Osteocyte (in vitro differentiated cells): ENCODE data around the gene SOX18. TPM values are rescaled to one million over a fixed set of nuclear protein-coding genes. Genes with fewer than 3 reads are reported as not detected.

ENCODE experiments used
- DNase-seq: peaks from one replicate; pipeline ENCODE4 v3.0.0; 2021; ENCODE audit warnings: mixed read lengths; ENCODE audit not compliant: unreplicated experiment; ENCODE audit errors: extremely low spot score
- H3K27ac Mint-ChIP-seq: one replicate; pipeline ENCODE4 v1.8.0; 2021; ENCODE audit warnings: mild to moderate bottlenecking, mixed read lengths; ENCODE audit not compliant: unreplicated experiment
- H3K27me3 Mint-ChIP-seq: one replicate; pipeline ENCODE4 v1.8.0; 2021; ENCODE audit warnings: mixed read lengths; ENCODE audit not compliant: unreplicated experiment
- H3K36me3 Mint-ChIP-seq: one replicate; pipeline ENCODE4 v1.8.0; 2021; ENCODE audit warnings: mixed read lengths; ENCODE audit not compliant: unreplicated experiment
- H3K4me1 Mint-ChIP-seq: one replicate; pipeline ENCODE4 v1.8.0; 2021; ENCODE audit warnings: mixed read lengths; ENCODE audit not compliant: unreplicated experiment
- H3K4me3 Mint-ChIP-seq: one replicate; pipeline ENCODE4 v1.8.0; 2021; ENCODE audit warnings: mild to moderate bottlenecking, moderate library complexity, mixed read lengths; ENCODE audit not compliant: unreplicated experiment
- H3K9me3 Mint-ChIP-seq: one replicate; pipeline ENCODE4 v1.8.0; 2021; ENCODE audit warnings: mixed read lengths; ENCODE audit not compliant: unreplicated experiment
- CTCF ChIP-seq: fragments of 200-600 bp; sonication (generic); IDR thresholded peaks from 2 replicates; pipeline ENCODE4 v1.5.0; 2021; ENCODE audit warnings: antibody characterized with exemption, mild to moderate bottlenecking, moderate library complexity
- total RNA-seq: library from RNA; stranded (reverse); gene quantifications from 2 replicates; pipeline ENCODE4 v1.2.1, GENCODE V29; 2021

The SOX18 gene
- total RNA-seq, 1 donor from 2014 or later: 1.2 TPM

- Mint-ChIP-seq H3K36me3 (no peaks in the 10 kb centered on the region), H3K4me3 (no peak overlapping the region), H3K9me3 (no peaks in the 10 kb centered on the region), H3K27me3 (no peaks in the 10 kb centered on the region), H3K27ac (no peak overlapping the region), H3K4me1 (peaks cover 44% of the 10 kb centered on the region)
- no peak for DNase-seq
- TF ChIP-seq CTCF: no peak
Observed at GRCh38 chr20:64052987-64053840, 3.8 kb upstream of the SOX18 start.

GRCh38 chr20:64052326-64052722 lies 2.9 kb upstream of the SOX18 start:
- TF ChIP-seq CTCF: no peak

GRCh38 chr20:64051561-64052325 lies 2.3 kb upstream of the SOX18 start:
- H3K4me3 Mint-ChIP-seq: no peak overlapping the region
- DNase-seq: no peak
- H3K27ac Mint-ChIP-seq: peak overlapping the region; percentile 45
- H3K27me3 Mint-ChIP-seq: no peaks in the 10 kb centered on the region
- TF ChIP-seq CTCF: no peak
- H3K9me3 Mint-ChIP-seq: no peaks in the 10 kb centered on the region
- no peaks in the 10 kb centered on the region for H3K36me3 Mint-ChIP-seq
- H3K4me1 Mint-ChIP-seq: peaks cover 33% of the 10 kb centered on the region

More at GRCh38 chr20:64052326-64052722, 2.9 kb upstream of the SOX18 start:
- Mint-ChIP-seq H3K4me1 (peaks cover 35% of the 10 kb centered on the region), H3K27me3 (no peaks in the 10 kb centered on the region), H3K4me3 (no peak overlapping the region), H3K9me3 (no peaks in the 10 kb centered on the region), H3K27ac (no peak overlapping the region), H3K36me3 (no peaks in the 10 kb centered on the region)
- no peak for DNase-seq

DNA sequence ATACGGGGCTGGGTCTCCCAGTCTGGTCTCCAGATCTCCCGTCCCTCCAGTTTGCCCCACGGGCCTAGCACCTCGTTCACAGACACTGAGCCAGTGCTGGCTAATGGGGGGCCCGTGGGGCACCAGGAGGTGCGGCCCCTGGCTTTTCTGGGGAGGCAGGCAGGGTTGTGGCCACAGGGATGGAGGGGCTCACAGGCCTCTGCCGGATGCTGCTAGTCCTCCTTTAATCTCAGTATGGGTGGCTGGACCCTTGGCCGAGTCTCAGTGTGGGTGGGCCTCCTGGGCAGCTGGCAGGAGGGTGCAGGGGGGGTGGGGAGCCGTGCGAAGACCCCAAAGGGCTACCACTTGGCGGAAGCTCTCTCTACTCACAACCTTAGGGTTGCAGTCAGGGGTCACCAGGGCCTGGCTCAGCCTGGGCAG lies 1.6 kb upstream of the SOX18 start:
- TF ChIP-seq CTCF: no peak

More for the DNA sequence above, 1.6 kb upstream of the SOX18 start:
- Mint-ChIP-seq H3K4me3 (no peak overlapping the region), H3K9me3 (no peaks in the 10 kb centered on the region), H3K27me3 (no peaks in the 10 kb centered on the region), H3K36me3 (no peaks in the 10 kb centered on the region), H3K27ac (no peak overlapping the region), H3K4me1 (peaks cover 33% of the 10 kb centered on the region)
- DNase-seq: no peak
